HepG2 (cell line): ENCODE results near the gene DYNC1LI1. TPM values are rescaled to one million over a fixed set of nuclear protein-coding genes. Genes with fewer than 3 reads are reported as not detected.

Experiments
- CBX1 ChIP-seq: IDR thresholded peaks from one replicate; pipeline ENCODE4 v1.6.1; 2016; ENCODE audit warnings: antibody characterized with exemption, low read depth
- CREB3 ChIP-seq: sonication (generic); formaldehyde crosslinking; IDR thresholded peaks from 2 replicates; pipeline ENCODE4 v1.5.0; 2020; ENCODE audit warnings: missing genetic modification reagents
- GABPB1 ChIP-seq: IDR thresholded peaks from 2 replicates; pipeline ENCODE4 v1.6.1; 2016; ENCODE audit warnings: mild to moderate bottlenecking, missing genetic modification reagents, moderate library complexity, missing compliant biosample characterization
- HHEX ChIP-seq: IDR thresholded peaks from 2 replicates; pipeline ENCODE4 v1.6.1; 2016; ENCODE audit warnings: control low read depth
- HMG20B ChIP-seq: conservative IDR thresholded peaks from 2 replicates; pipeline ENCODE4 v1.6.1; 2016; ENCODE audit warnings: missing genetic modification reagents, missing compliant biosample characterization
- KMT2A ChIP-seq: sonication (generic); formaldehyde crosslinking; IDR thresholded peaks from 2 replicates; pipeline ENCODE4 v1.4.0; 2020; ENCODE audit warnings: missing genetic modification reagents
- MEIS2 ChIP-seq: sonication (generic); formaldehyde crosslinking; IDR thresholded peaks from 2 replicates; pipeline ENCODE4 v1.9.0; 2021; ENCODE audit warnings: mild to moderate bottlenecking, missing genetic modification reagents
- MLX ChIP-seq: IDR thresholded peaks from 2 replicates; pipeline ENCODE4 v1.6.1; 2016
- PBX3 ChIP-seq: sonication (generic); formaldehyde crosslinking; IDR thresholded peaks from 2 replicates; pipeline ENCODE4 v1.8.1; 2023; ENCODE audit warnings: missing genetic modification reagents, inconsistent platforms, borderline replicate concordance
- PHF21A ChIP-seq: sonication (generic); formaldehyde crosslinking; IDR thresholded peaks from 2 replicates; pipeline ENCODE4 v1.5.0; 2020; ENCODE audit warnings: mild to moderate bottlenecking, missing genetic modification reagents
- SALL1 ChIP-seq: sonication (generic); formaldehyde crosslinking; IDR thresholded peaks from 2 replicates; pipeline ENCODE4 v1.8.0; 2022; ENCODE audit warnings: mild to moderate bottlenecking, missing genetic modification reagents
- SNAPC5 ChIP-seq: sonication (generic); formaldehyde crosslinking; IDR thresholded peaks from 2 replicates; pipeline ENCODE4 v1.8.1; 2023; ENCODE audit warnings: mild to moderate bottlenecking, missing genetic modification reagents, borderline replicate concordance
- TRIM22 ChIP-seq: fragments of 450-650 bp; IDR thresholded peaks from 2 replicates; pipeline ENCODE4 v1.6.1; 2017
- ZBTB7B ChIP-seq: sonication (generic); formaldehyde crosslinking; IDR thresholded peaks from 2 replicates; pipeline ENCODE4 v1.4.0; 2020; ENCODE audit warnings: missing genetic modification reagents
- ZFX ChIP-seq: sonication (generic); formaldehyde crosslinking; IDR thresholded peaks from 2 replicates; pipeline ENCODE4 v1.4.0; 2020; ENCODE audit warnings: mild to moderate bottlenecking, low read depth, missing genetic modification reagents, moderate library complexity
- ZNF232 ChIP-seq: sonication (generic); formaldehyde crosslinking; IDR thresholded peaks from 2 replicates; pipeline ENCODE4 v1.4.0; 2020; ENCODE audit warnings: missing genetic modification reagents, borderline replicate concordance
- ZNF256 ChIP-seq: sonication (generic); formaldehyde crosslinking; conservative IDR thresholded peaks from 2 replicates; pipeline ENCODE4 v1.4.0; 2020; ENCODE audit warnings: missing genetic modification reagents
- ZNF280D ChIP-seq: sonication (generic); formaldehyde crosslinking; IDR thresholded peaks from 2 replicates; pipeline ENCODE4 v1.5.1; 2020; ENCODE audit warnings: mild to moderate bottlenecking, missing genetic modification reagents
- ZNF30 ChIP-seq: sonication (generic); formaldehyde crosslinking; IDR thresholded peaks from 2 replicates; pipeline ENCODE4 v1.5.0; 2020; ENCODE audit warnings: mild to moderate bottlenecking, missing genetic modification reagents
- ZNF354B ChIP-seq: sonication (generic); formaldehyde crosslinking; IDR thresholded peaks from 2 replicates; pipeline ENCODE4 v1.8.0; 2022; ENCODE audit warnings: mild to moderate bottlenecking, missing genetic modification reagents
- ZNF382 ChIP-seq: sonication (generic); formaldehyde crosslinking; IDR thresholded peaks from 2 replicates; pipeline ENCODE4 v1.5.0; 2020; ENCODE audit warnings: missing genetic modification reagents, mild to moderate bottlenecking, borderline replicate concordance
- ZNF430 ChIP-seq: sonication (generic); formaldehyde crosslinking; IDR thresholded peaks from 2 replicates; pipeline ENCODE4 v1.9.0; 2021; ENCODE audit warnings: mild to moderate bottlenecking, missing genetic modification reagents
- ZSCAN29 ChIP-seq: sonication (generic); formaldehyde crosslinking; conservative IDR thresholded peaks from 2 replicates; pipeline ENCODE4 v1.4.0; 2020; ENCODE audit warnings: mild to moderate bottlenecking, missing genetic modification reagents
- polyA plus RNA-seq, 8 experiments: library from polyadenylated mRNA; depleted of rRNA in 3 of 8; stranded (reverse) in 7 of 8; unstranded in 1 of 8; fragments of >200 nt; fragmentation: Illumina TruSeq in 4 of 8; extraction: Trizol in 4 of 8; gene quantifications; 2 replicates each; pipeline versions ENCODE4 v1.2.1 to v1.2.3, GENCODE V29; 2011 to 2016; ENCODE audit warnings: low read depth in 4 of 8, missing spikeins in 1 of 8, mixed read lengths in 1 of 8; ENCODE audit not compliant: insufficient read depth in 1 of 8
- total RNA-seq, 5 experiments: library from RNA; depleted of rRNA; stranded (reverse); fragments of >200 nt; fragmentation: Illumina TruSeq; extraction: Trizol; gene quantifications; 2 replicates each; pipeline ENCODE4 v1.2.3, GENCODE V29; 2016; ENCODE audit warnings: low read depth in 1 of 5

DYNC1LI1 gene
- total and polyA plus RNA-seq, 2 of the 13 experiments (the other 11 are each of a cell fraction or from before 2014, with no cell fraction given) = 13.4 to 37.1 TPM

- TF ChIP-seq ZNF30 (CRISPR knock-in tag) (no peak), KMT2A (CRISPR knock-in tag) (peak; percentile 83), ZNF280D (CRISPR knock-in tag) (no peak), PBX3 (no peak), ZSCAN29 (CRISPR knock-in tag) (0 out of 2 replicates have a peak, but pooled peaks have one; percentile 43), HMG20B (CRISPR knock-in tag) (no peak), ZNF430 (CRISPR knock-in tag) (peak; percentile 34; the same call in 1 of the 2 replicates), MLX (CRISPR knock-in tag) (no peak), ZBTB7B (CRISPR knock-in tag) (0 out of 2 replicates have a peak, but pooled peaks have one; percentile 32), CREB3 (CRISPR knock-in tag) (peak; percentile 30; the same call in 1 of the 2 replicates), ZNF256 (CRISPR knock-in tag) (no peak), SNAPC5 (CRISPR knock-in tag) (no peak), PHF21A (CRISPR knock-in tag) (peak; percentile 38; the same call in 1 of the 2 replicates), SALL1 (CRISPR knock-in tag) (peak; percentile 38), ZNF382 (CRISPR knock-in tag) (no peak), ZNF354B (CRISPR knock-in tag) (no peak), MEIS2 (CRISPR knock-in tag) (no peak), GABPB1 (CRISPR knock-in tag) (peak; percentile 82), CBX1 (no peak), ZNF232 (CRISPR knock-in tag) (no peak), TRIM22 (no peak), HHEX (CRISPR knock-in tag) (no peak), ZFX (CRISPR knock-in tag) (peak; percentile 66)
Measured at GRCh38 chr3:32502118-32502945, 68.3 kb downstream of the DYNC1LI1 start, which contains the start of gene CMTM6 (continued).
